Esophagus squamous epithelium (tissue), 4 donors: Measurements from ENCODE around the gene EPHX1.

Experiments used
- POLR2A ChIP-seq, 4 donors: fragments of 450-650 bp; IDR thresholded peaks; one replicate each; pipeline ENCODE4 v1.6.1; 2017; ENCODE audit warnings: antibody characterized with exemption in 4 of 4, mild to moderate bottlenecking in 4 of 4, moderate library complexity in 3 of 4
- TF ChIP-seq, protein P1 (sequence below), 6 experiments: fragments of 450-650 bp in 4 of 6; fragments of 200-600 bp in 2 of 6; sonication (generic) in 2 of 6; IDR thresholded peaks; one replicate each; pipeline ENCODE4 v1.5.1; 2016 to 2019; ENCODE audit warnings: antibody characterized with exemption in 6 of 6, mild to moderate bottlenecking in 4 of 6, moderate library complexity in 4 of 6

DNA sequence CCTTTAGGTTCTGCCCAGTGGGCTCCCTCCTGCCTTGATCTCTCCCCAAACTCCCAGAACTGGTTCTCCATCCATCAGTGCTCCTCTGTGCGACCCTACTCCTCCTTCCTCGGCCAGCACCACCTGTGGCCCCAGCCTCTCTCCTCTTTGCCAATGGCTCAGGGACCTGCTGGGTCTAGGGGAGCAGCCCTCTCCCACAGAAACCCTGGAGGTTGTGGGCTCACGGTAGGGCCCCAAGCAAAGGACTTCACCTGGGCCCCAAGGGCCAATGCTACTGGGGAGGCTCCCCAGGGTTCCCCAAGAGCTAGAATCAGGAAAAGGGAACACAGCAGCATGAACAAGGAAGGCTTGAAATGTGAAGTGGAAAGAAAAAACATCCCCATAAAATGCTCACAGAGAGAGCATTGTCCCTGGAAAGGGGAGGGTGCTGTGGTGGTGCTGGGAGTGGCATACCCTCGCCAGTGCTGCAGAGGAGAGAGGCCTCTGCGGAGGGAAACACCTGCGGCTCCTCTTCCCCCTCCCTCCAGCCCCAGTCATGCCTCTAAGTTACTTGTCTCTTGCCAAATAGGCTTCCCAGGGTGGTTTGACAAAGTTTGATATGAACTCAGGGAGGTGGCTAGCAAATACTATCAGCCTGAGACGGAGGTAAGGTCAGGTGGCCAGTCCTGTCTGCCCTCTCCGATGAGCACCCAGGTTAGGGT, 69.7 kb downstream of the EPHX1 start:
- TF ChIP-seq, protein P1, sequence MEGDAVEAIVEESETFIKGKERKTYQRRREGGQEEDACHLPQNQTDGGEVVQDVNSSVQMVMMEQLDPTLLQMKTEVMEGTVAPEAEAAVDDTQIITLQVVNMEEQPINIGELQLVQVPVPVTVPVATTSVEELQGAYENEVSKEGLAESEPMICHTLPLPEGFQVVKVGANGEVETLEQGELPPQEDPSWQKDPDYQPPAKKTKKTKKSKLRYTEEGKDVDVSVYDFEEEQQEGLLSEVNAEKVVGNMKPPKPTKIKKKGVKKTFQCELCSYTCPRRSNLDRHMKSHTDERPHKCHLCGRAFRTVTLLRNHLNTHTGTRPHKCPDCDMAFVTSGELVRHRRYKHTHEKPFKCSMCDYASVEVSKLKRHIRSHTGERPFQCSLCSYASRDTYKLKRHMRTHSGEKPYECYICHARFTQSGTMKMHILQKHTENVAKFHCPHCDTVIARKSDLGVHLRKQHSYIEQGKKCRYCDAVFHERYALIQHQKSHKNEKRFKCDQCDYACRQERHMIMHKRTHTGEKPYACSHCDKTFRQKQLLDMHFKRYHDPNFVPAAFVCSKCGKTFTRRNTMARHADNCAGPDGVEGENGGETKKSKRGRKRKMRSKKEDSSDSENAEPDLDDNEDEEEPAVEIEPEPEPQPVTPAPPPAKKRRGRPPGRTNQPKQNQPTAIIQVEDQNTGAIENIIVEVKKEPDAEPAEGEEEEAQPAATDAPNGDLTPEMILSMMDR (IDR thresholded peaks at IDR 0.05) = no peak
- no peak for TF ChIP-seq POLR2A (IDR thresholded peaks at IDR 0.05)
